Panc1 (cell line): ENCODE results near the gene C16orf74.

Experiments
- POLR2AphosphoS5 ChIP-seq: IDR thresholded peaks from 2 replicates; pipeline ENCODE4 v1.6.1; 2012; ENCODE audit warnings: mild to moderate bottlenecking, low read depth, low read length, moderate library complexity
- SIN3A ChIP-seq: IDR thresholded peaks from 2 replicates; pipeline ENCODE4 v1.6.1; 2012; ENCODE audit warnings: low read depth, mild to moderate bottlenecking, low read length, moderate library complexity, borderline replicate concordance; ENCODE audit not compliant: insufficient read depth
- TF ChIP-seq, protein P1 (sequence below): fragments of 450-650 bp; IDR thresholded peaks from 2 replicates; pipeline ENCODE4 v1.5.1; 2017; ENCODE audit warnings: mild to moderate bottlenecking
- TF ChIP-seq, protein P2 (sequence below), 2 experiments: IDR thresholded peaks; 2 replicates each; pipeline ENCODE4 v1.6.1; 2011 to 2012; ENCODE audit warnings: low read depth in 2 of 2, control low read depth in 1 of 2, low read length in 1 of 2, mild to moderate bottlenecking in 1 of 2, moderate library complexity in 1 of 2; ENCODE audit not compliant: insufficient read depth in 1 of 2

DNA sequence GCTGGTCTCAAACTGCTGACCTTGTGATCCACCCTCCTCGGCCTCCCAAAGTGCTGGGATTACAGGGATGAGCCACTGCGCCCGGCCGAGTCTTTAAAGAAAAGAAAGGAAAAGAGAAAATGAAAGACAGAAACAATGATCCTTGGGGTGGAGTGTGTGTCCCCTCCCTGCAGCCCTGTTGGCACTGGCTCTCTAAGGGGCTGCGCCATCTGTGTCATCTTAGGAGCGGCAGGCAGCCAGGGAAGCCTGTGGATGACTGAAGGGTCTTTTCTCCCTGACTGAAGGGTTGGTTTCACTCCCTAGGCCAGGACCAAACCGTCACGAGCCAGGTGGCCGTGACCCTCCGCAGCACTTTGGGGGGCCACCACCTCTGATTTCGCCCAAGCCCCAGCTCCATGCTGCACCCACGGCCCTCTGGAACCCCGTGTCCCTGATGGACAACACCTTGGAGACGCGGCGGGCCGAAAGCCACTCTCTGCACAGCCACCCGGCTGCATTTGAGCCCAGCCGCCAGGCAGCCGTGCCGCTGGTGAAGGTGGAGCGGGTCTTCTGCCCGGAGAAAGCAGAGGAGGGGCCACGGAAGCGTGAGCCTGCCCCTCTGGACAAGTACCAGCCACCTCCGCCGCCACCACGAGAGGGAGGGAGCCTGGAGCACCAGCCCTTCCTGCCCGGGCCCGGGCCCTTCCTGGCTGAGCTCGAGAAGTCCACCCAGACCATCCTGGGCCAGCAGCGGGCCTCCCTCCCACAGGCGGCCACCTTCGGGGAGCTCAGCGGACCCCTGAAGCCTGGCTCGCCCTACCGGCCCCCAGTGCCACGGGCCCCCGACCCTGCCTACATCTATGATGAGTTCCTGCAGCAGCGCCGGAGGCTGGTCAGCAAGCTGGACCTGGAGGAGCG lies 89.8 kb downstream of the C16orf74 start:
- TF ChIP-seq, protein P1, sequence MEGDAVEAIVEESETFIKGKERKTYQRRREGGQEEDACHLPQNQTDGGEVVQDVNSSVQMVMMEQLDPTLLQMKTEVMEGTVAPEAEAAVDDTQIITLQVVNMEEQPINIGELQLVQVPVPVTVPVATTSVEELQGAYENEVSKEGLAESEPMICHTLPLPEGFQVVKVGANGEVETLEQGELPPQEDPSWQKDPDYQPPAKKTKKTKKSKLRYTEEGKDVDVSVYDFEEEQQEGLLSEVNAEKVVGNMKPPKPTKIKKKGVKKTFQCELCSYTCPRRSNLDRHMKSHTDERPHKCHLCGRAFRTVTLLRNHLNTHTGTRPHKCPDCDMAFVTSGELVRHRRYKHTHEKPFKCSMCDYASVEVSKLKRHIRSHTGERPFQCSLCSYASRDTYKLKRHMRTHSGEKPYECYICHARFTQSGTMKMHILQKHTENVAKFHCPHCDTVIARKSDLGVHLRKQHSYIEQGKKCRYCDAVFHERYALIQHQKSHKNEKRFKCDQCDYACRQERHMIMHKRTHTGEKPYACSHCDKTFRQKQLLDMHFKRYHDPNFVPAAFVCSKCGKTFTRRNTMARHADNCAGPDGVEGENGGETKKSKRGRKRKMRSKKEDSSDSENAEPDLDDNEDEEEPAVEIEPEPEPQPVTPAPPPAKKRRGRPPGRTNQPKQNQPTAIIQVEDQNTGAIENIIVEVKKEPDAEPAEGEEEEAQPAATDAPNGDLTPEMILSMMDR = no peak
- TF ChIP-seq SIN3A = no peak
- TF ChIP-seq POLR2AphosphoS5 = no peak
- TF ChIP-seq, protein P2, sequence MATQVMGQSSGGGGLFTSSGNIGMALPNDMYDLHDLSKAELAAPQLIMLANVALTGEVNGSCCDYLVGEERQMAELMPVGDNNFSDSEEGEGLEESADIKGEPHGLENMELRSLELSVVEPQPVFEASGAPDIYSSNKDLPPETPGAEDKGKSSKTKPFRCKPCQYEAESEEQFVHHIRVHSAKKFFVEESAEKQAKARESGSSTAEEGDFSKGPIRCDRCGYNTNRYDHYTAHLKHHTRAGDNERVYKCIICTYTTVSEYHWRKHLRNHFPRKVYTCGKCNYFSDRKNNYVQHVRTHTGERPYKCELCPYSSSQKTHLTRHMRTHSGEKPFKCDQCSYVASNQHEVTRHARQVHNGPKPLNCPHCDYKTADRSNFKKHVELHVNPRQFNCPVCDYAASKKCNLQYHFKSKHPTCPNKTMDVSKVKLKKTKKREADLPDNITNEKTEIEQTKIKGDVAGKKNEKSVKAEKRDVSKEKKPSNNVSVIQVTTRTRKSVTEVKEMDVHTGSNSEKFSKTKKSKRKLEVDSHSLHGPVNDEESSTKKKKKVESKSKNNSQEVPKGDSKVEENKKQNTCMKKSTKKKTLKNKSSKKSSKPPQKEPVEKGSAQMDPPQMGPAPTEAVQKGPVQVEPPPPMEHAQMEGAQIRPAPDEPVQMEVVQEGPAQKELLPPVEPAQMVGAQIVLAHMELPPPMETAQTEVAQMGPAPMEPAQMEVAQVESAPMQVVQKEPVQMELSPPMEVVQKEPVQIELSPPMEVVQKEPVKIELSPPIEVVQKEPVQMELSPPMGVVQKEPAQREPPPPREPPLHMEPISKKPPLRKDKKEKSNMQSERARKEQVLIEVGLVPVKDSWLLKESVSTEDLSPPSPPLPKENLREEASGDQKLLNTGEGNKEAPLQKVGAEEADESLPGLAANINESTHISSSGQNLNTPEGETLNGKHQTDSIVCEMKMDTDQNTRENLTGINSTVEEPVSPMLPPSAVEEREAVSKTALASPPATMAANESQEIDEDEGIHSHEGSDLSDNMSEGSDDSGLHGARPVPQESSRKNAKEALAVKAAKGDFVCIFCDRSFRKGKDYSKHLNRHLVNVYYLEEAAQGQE (IDR thresholded peaks at IDR 0.05; ENCODE audit: insufficient read depth in 1 of 2, low read depth in 2 of 2, low read length in 1 of 2) = no peak
